ENCODE results near the gene TLR10. TPM values are rescaled to one million over a fixed set of nuclear protein-coding genes. Genes with fewer than 3 reads are reported as not detected.

TLR10 gene
- total and polyA plus RNA-seq, 2 experiments from 2014 or later, result 0.14 TPM; not detected in 1

GRCh38 chr4:38769857-38770256, 12.9 kb downstream of the TLR10 start:
- no peaks in the 10 kb centered on the region for H3K4me1 ChIP-seq (ENCODE audit: insufficient read depth)
- no peaks in the 10 kb centered on the region; the same call in 2 of the 3 replicates for H3K9me3 Mint-ChIP-seq
- no peaks in the 10 kb centered on the region for H3K27me3 ChIP-seq (ENCODE audit: insufficient read depth)
- no peak overlapping the region for H3K4me2 ChIP-seq
- no peaks in the 10 kb centered on the region for H3K36me3 ChIP-seq (ENCODE audit: insufficient read depth)
- no peaks in the 10 kb centered on the region; the same call in 2 of the 3 replicates for H3K36me3 Mint-ChIP-seq (ENCODE audit: low read depth)
- TF ChIP-seq POLR2AphosphoS5 (IDR thresholded peaks at IDR 0.05; ENCODE audit: low read depth) (no peak), STAT1 (IDR thresholded peaks at IDR 0.05; ENCODE audit: unreplicated experiment) (no peak), REST (IDR thresholded peaks at IDR 0.05; ENCODE audit: unreplicated experiment) (no peak), JUNB (IDR thresholded peaks at IDR 0.05; ENCODE audit: unreplicated experiment) (no peak), ZNF462 (CRISPR knock-in tag; IDR thresholded peaks at IDR 0.05) (no peak), ZNF331 (CRISPR knock-in tag; IDR thresholded peaks at IDR 0.05; ENCODE audit: low read depth) (no peak), NANOG (IDR thresholded peaks at IDR 0.05; ENCODE audit: borderline replicate concordance) (no peak), ETS1 (IDR thresholded peaks at IDR 0.05) (no peak), EZH2 (IDR thresholded peaks at IDR 0.05; ENCODE audit: low read depth, unreplicated experiment) (no peak), EZH2phosphoT487 (IDR thresholded peaks at IDR 0.05; ENCODE audit: unreplicated experiment) (no peak), CREB1 (CRISPR knock-in tag; IDR thresholded peaks at IDR 0.05; ENCODE audit: low read depth) (no peak), CTCF (conservative IDR thresholded peaks at IDR 0.05; ENCODE audit: low read depth in 2 of 2) (no peak), ZNF114 (CRISPR knock-in tag; IDR thresholded peaks at IDR 0.05) (no peak)
- H3K27ac ChIP-seq (ENCODE audit: low read depth), result no peak overlapping the region
- ATAC-seq, result no peak
- peaks cover 3% of the 10 kb centered on the region for H3K27me3 Mint-ChIP-seq (ENCODE audit: insufficient read depth, low read depth, poor library complexity)
- no peak overlapping the region for H2AFZ ChIP-seq
- H4K20me1 ChIP-seq (replicated peaks; ENCODE audit: insufficient read depth), result no peaks in the 10 kb centered on the region
- H3F3A ChIP-seq (replicated peaks; ENCODE audit: low read depth), result no peaks in the 10 kb centered on the region
- DNase-seq (ENCODE audit: low spot score), result no peak
- no peak overlapping the region for H3K4me3 ChIP-seq
- no peak overlapping the region for H3K27ac Mint-ChIP-seq
- no peaks in the 10 kb centered on the region for H3K4me1 Mint-ChIP-seq
- H3K4me3 Mint-ChIP-seq, result no peak overlapping the region
- no peaks in the 10 kb centered on the region for H3K79me2 ChIP-seq (replicated peaks; ENCODE audit: insufficient read depth)
- H3K9me2 ChIP-seq (ENCODE audit: insufficient read depth), result 0 out of 2 replicates have a peak, but pooled peaks cover 4% of the 10 kb centered on the region
